B cell (primary cell): ENCODE data around the gene OSBPL5. TPM values are rescaled to one million over a fixed set of nuclear protein-coding genes. Genes with fewer than 3 reads are reported as not detected.

ENCODE experiments used
- ATAC-seq: fragments of 200-7000 bp; cut with Tn5 transposase; one replicate; pipeline ENCODE4 v1.10.0; 2021; ENCODE audit warnings: low read depth, mild to moderate bottlenecking, moderate number of reproducible peaks, moderate library complexity
- CTCF ChIA-PET: fragments of 350-600 bp; sonication (Branson Sonifier 250); formaldehyde crosslinking; loops from one replicate; lab custom pipeline; 2021; ENCODE audit warnings: antibody characterized with exemption, inconsistent platforms; lab: Charles Lee
- POLR2A ChIA-PET: fragments of 350-600 bp; sonication (Branson Sonifier 250); formaldehyde crosslinking; loops from one replicate; lab custom pipeline; 2021; ENCODE audit warnings: antibody characterized with exemption; lab: Charles Lee
- DNase-seq: peaks from one replicate; pipeline ENCODE4 v3.0.0; 2013
- H2AFZ ChIP-seq: 2 replicates; pipeline ENCODE4 v1.6.1; 2012; ENCODE audit warnings: mild to moderate bottlenecking, low read depth, low read length; ENCODE audit not compliant: insufficient read depth, poor library complexity, severe bottlenecking
- H3K27ac ChIP-seq, 2 donors: 1 replicate in 1 of 2; 2 replicates in 1 of 2; pipeline ENCODE4 v1.5.1; 2012 to 2013; ENCODE audit warnings: low read length in 2 of 2, mild to moderate bottlenecking in 2 of 2, moderate library complexity in 1 of 2
- H3K27me3 ChIP-seq, 4 experiments: fragments of 200-600 bp in 1 of 4; sonication (generic) in 1 of 4; replicated peaks in 1 of 4; 1 replicate in 2 of 4; 2 replicates in 2 of 4; pipeline versions ENCODE4 v1.6.1 to v1.7.0; 2013 to 2016; ENCODE audit warnings: low read length in 3 of 4, mild to moderate bottlenecking in 2 of 4, mixed read lengths in 1 of 4, moderate library complexity in 1 of 4; ENCODE audit not compliant: insufficient read depth in 4 of 4, control insufficient read depth in 3 of 4; ENCODE audit errors: control extremely low read depth in 1 of 4
- H3K36me3 ChIP-seq, 2 experiments: replicated peaks in 1 of 2; 1 replicate in 1 of 2; 2 replicates in 1 of 2; pipeline versions ENCODE4 v1.6.1 to v1.7.1; 2013; ENCODE audit warnings: low read length in 1 of 2; ENCODE audit not compliant: insufficient read depth in 2 of 2, control insufficient read depth in 1 of 2; ENCODE audit errors: control extremely low read depth in 1 of 2, extremely low read depth in 1 of 2
- H3K4me1 ChIP-seq, 2 donors: fragments of 200-600 bp in 1 of 2; sonication (generic) in 1 of 2; 1 replicate in 1 of 2; 2 replicates in 1 of 2; pipeline versions ENCODE4 v1.5.1 to v1.6.1; 2013 to 2017; ENCODE audit warnings: low read length in 2 of 2; ENCODE audit not compliant: control insufficient read depth in 2 of 2, insufficient read depth in 2 of 2
- H3K4me2 ChIP-seq: replicated peaks from 2 replicates; pipeline ENCODE3; 2012; ENCODE audit warnings: mild to moderate bottlenecking, low read depth, low read length; ENCODE audit not compliant: poor library complexity, severe bottlenecking
- H3K4me3 ChIP-seq, 5 experiments: fragments of 200-600 bp in 1 of 5; sonication (generic) in 1 of 5; 1 replicate in 3 of 5; 2 replicates in 2 of 5; pipeline versions ENCODE4 v1.5.1 to v1.7.0; 2011 to 2016; ENCODE audit warnings: low read length in 4 of 5, mild to moderate bottlenecking in 4 of 5, low read depth in 2 of 5, control low read depth in 1 of 5, moderate library complexity in 1 of 5; ENCODE audit not compliant: insufficient read depth in 1 of 5; ENCODE audit errors: control extremely low read depth in 1 of 5, extremely low read depth in 1 of 5
- H3K79me2 ChIP-seq: fragments of 200-600 bp; sonication (generic); one replicate; pipeline ENCODE4 v1.6.0; 2016; ENCODE audit warnings: low read length; ENCODE audit not compliant: control insufficient read depth, insufficient read depth
- H3K9ac ChIP-seq: fragments of 200-600 bp; sonication (generic); 2 replicates; pipeline ENCODE4 v1.6.1; 2017; ENCODE audit warnings: mild to moderate bottlenecking, low read length, moderate library complexity
- H3K9me3 ChIP-seq, 3 donors: one replicate each; pipeline versions ENCODE4 v1.6.1 to v1.7.1; 2013; ENCODE audit warnings: low read length in 2 of 3; ENCODE audit not compliant: control insufficient read depth in 2 of 3, insufficient read depth in 1 of 3; ENCODE audit errors: control extremely low read depth in 1 of 3
- H4K20me1 ChIP-seq: 2 replicates; pipeline ENCODE4 v1.6.0; 2012; ENCODE audit warnings: mild to moderate bottlenecking, low read length; ENCODE audit not compliant: insufficient read depth, control insufficient read depth, poor library complexity, severe bottlenecking
- H3K27ac Mint-ChIP-seq: one replicate; pipeline ENCODE4 v1.8.0; 2021; ENCODE audit warnings: mixed read lengths
- H3K27me3 Mint-ChIP-seq: one replicate; pipeline ENCODE4 v1.8.0; 2021; ENCODE audit warnings: mixed read lengths
- H3K4me1 Mint-ChIP-seq: one replicate; pipeline ENCODE4 v1.8.0; 2021; ENCODE audit warnings: mixed read lengths
- H3K4me3 Mint-ChIP-seq: one replicate; pipeline ENCODE4 v1.8.0; 2021; ENCODE audit warnings: mixed read lengths
- H3K9me3 Mint-ChIP-seq: one replicate; pipeline ENCODE4 v1.8.0; 2022; ENCODE audit warnings: mixed read lengths; ENCODE audit not compliant: insufficient read depth
- CTCF ChIP-seq: fragments of 200-600 bp; IDR thresholded peaks from one replicate; pipeline ENCODE4 v1.8.0; 2022; ENCODE audit warnings: antibody characterized with exemption, mild to moderate bottlenecking
- EZH2 ChIP-seq: IDR thresholded peaks from 2 replicates; pipeline ENCODE4 v1.6.1; 2012; ENCODE audit warnings: borderline replicate concordance, low read depth, mild to moderate bottlenecking, moderate library complexity, low read length; ENCODE audit not compliant: insufficient read depth, poor library complexity, severe bottlenecking
- WGBS: methylation state at CpG from one replicate; pipeline ENCODE4 v1.1.5; 2013; ENCODE audit warnings: missing lambda C conversion rate; ENCODE audit not compliant: insufficient coverage; 5-methylcytosine and 5-hydroxymethylcytosine counted together
- intact Hi-C: fragments of 100-400 bp; cut with micrococcal nuclease; formaldehyde crosslinking; loops from one replicate; pipeline ENCODE4 v1.10.0; 2022
- polyA plus RNA-seq: library from polyadenylated mRNA; depleted of rRNA; stranded (reverse); fragments of >200 nt; gene quantifications from 2 replicates; pipeline ENCODE4 v1.2.3, GENCODE V29; 2012
- total RNA-seq, 2 donors: library from RNA; stranded (reverse); fragments of 120-200 nt in 1 of 2; gene quantifications; 1 replicate in 1 of 2; 2 replicates in 1 of 2; pipeline versions ENCODE4 v1.2.3 to v1.2.4, GENCODE V29; 2013 to 2022

The OSBPL5 gene
- total and polyA plus RNA-seq, 2 donors (not counting 1 experiment from before 2014, with no cell fraction given) = 0.15 to 1.2 TPM

- DNase-seq (no peak), ATAC-seq (no peak)
- no peak overlapping the region for H3K9ac ChIP-seq
- no peak overlapping the region for H3K4me3 Mint-ChIP-seq
- no peaks in the 10 kb centered on the region for H3K79me2 ChIP-seq
- H3K9me3 ChIP-seq = no peaks in the 10 kb centered on the region
- H3K4me2 ChIP-seq = no peak overlapping the region
- H3K27ac Mint-ChIP-seq = no peak overlapping the region
- no peaks in the 10 kb centered on the region for H3K4me1 Mint-ChIP-seq
- intact Hi-C loops = no loop called here
- 92% methylated on average over 35 of the region's 41 CpGs for WGBS
- POLR2A ChIA-PET = no interaction called here
- TF ChIP-seq EZH2 (no peak), CTCF (no peak)
- H3K4me1 ChIP-seq = no peaks in the 10 kb centered on the region
- no peaks in the 10 kb centered on the region for H3K9me3 Mint-ChIP-seq
- no peak overlapping the region for H2AFZ ChIP-seq
- H4K20me1 ChIP-seq = no peaks in the 10 kb centered on the region
- CTCF ChIA-PET = no interaction called here
- peaks cover 14% of the 10 kb centered on the region for H3K27me3 Mint-ChIP-seq
- H3K27me3 ChIP-seq = no peaks in the 10 kb centered on the region
- no peaks in the 10 kb centered on the region for H3K36me3 ChIP-seq
- no peak overlapping the region for H3K4me3 ChIP-seq
- no peak overlapping the region for H3K27ac ChIP-seq
These were observed 59.0 kb downstream of the OSBPL5 start for GRCh38 chr11:3105791-3106735.
